NCI-H2196 treated with DMSO at 0.1 percent for 48 hours (cell line): ENCODE results near the gene SYNJ2.

Experiments
- DNase-seq: peaks from one replicate; lab custom pipeline; 2025; ENCODE audit not compliant: unreplicated experiment; lab: John Stamatoyannopoulos, UW

The SYNJ2 gene

DNA sequence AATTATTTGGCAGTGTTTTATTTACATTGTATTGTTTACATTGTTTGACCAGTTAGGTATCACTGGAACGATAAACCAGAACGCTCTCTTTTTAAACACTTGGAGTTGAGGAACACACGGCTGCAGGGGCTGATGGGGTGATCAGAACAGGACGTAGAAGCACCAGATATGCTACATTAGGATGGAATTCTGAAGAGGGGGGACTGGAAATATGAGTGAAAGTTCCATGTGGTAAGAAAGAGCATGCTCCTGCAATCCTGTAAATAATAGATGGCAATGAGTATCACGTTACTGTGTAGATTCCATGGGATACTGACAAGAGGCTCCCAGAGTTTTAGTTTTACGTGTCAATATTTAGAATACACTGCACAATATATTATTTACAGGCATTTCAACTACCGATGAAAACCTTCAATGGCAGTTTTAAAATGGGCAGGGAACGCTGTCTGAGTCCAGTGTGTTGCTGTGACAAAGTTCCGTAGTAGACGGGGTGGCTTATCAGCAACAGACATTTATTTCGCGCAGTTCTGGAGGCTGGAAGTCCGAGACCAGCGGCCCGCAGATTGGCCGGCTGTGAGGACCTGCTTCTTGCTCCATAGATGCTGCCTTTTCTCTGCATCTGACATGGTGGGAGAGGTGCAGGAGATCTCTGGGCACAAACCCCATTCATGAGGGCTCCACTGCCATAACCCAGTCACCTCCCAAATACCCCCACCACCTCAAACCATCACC lies 43.1 kb downstream of the SYNJ2 start:
- no peak for DNase-seq

GRCh38 chr6:158026054-158026900 lies 44.6 kb downstream of the SYNJ2 start:
- DNase-seq: peak; percentile 56

GRCh38 chr6:158026901-158027589 lies 45.4 kb downstream of the SYNJ2 start:
- no peak for DNase-seq

GRCh38 chr6:158027590-158028285 lies 46.1 kb downstream of the SYNJ2 start:
- no peak for DNase-seq

DNA sequence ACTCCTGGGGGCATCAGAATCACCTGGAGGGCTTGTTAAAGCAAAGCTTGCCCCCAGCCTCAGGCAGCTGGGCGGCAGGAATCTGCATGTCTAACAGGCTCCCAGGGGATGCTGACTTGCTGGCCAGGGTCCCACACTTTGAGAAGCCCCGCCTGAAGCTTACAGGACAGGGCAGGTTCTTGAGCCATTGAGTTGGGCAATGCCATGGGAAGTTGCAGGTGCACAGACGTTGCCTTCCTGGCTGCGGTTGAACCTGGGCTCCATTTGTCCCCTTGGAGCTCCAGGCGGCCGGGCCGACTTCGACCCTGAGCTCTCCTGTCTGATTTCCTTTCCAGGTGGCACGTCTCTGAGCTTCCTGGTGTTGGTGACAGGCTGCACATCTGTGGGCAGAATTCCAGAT lies 46.8 kb downstream of the SYNJ2 start:
- no peak for DNase-seq

GRCh38 chr6:158028876-158029275 lies 47.2 kb downstream of the SYNJ2 start:
- DNase-seq: no peak

- no peak for DNase-seq
These were observed 48.1 kb downstream of the SYNJ2 start for GRCh38 chr6:158029668-158030230.

GRCh38 chr6:158030380-158031300 lies 49.0 kb downstream of the SYNJ2 start:
- DNase-seq: no peak

DNA sequence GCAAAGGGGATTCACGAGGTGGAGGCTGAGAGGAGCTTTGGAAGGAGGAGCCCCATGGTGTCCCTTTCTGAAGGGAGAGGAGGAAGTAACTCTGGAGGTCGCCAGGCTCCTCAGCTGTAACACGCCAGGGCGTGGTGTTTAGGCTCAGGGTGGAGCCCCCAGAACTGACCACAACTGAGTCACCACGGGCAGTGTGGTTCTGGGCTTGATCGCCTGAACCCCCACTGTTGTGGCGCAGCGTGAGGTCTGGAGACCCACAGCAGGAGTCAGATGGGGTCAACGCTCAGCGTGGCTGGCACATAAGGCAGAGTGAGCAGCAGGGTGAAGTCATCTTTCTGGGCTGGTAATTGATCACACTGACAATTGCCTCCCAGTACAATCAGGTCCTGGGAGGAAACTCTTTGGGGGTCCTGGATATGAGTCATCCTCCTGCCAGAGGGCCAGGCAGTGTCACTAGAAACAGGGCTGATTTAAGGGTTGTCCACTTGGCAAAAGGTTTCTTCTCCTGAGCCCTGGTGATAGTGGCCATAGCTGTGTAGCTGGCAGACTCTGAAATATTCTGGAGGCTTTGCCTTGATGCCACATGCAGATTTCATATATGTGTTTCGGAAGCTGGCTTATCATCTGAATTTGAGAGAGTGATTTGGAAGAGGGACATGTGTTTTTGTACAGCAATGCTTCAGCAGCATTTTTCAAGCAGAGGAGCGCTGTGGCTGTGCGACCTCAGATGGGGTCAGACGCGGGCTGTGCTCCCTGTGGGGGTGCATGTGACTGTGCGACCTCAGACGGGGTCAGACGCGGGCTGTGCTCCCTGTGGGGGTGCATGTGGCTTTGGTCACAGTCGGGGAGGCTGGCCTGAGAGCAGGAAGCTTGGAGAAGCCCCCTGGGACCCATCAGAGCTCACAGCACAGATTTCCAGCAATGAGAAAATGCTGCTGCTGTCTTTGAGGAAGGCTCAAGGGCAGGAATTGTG lies 50.0 kb downstream of the SYNJ2 start:
- no peak for DNase-seq

DNA sequence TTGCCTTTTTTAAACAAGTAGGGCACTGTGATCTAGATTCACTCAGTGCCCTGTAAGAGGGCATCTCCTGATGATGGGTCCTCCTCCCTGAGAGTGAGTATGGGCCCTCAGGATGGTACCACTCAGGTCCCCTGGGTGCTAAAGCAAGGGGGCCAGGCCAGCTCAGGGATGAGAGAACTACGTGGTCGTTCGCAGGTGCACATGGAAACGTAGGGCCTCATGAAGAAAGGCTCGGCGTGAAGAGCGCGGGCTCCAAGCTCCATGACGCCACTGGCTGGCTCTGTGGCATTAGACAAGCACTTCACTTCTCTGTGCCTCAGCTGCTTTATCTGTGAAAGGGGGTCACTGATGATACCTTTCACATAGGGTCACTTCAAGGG lies 50.7 kb downstream of the SYNJ2 start:
- DNase-seq: no peak

- no peak for DNase-seq
These were observed 51.6 kb downstream of the SYNJ2 start for GRCh38 chr6:158033077-158033750.

- no peak for DNase-seq
These were observed 52.4 kb downstream of the SYNJ2 start for GRCh38 chr6:158033751-158034702.

GRCh38 chr6:158036261-158036660 lies 54.6 kb downstream of the SYNJ2 start:
- no peak for DNase-seq

GRCh38 chr6:158037021-158037420 lies 55.4 kb downstream of the SYNJ2 start:
- DNase-seq: no peak

- no peak for DNase-seq
These were observed 56.1 kb downstream of the SYNJ2 start for GRCh38 chr6:158037771-158038170.

- DNase-seq: no peak
These were observed 56.9 kb downstream of the SYNJ2 start for GRCh38 chr6:158038291-158039177.
